H9 (cell line): ENCODE measurements around the gene PJA2. TPM values are rescaled to one million over a fixed set of nuclear protein-coding genes. Genes with fewer than 3 reads are reported as not detected.

Experiments
- DNase-seq: peaks from one replicate; pipeline ENCODE4 v3.0.0-alpha.2; 2017
- H2AFZ ChIP-seq: one replicate; pipeline ENCODE4 v1.6.1; 2013; ENCODE audit warnings: mild to moderate bottlenecking, low read length, control low read depth, moderate library complexity
- H2AK5ac ChIP-seq: 2 replicates; pipeline ENCODE4 v1.6.1; 2013; ENCODE audit warnings: low read length, control low read depth, mixed read lengths; ENCODE audit not compliant: insufficient read length
- H2BK120ac ChIP-seq: one replicate; pipeline ENCODE4 v1.6.1; 2013; ENCODE audit warnings: low read depth, mild to moderate bottlenecking, low read length, control low read depth, inconsistent platforms; ENCODE audit not compliant: poor library complexity, severe bottlenecking
- H2BK12ac ChIP-seq: 2 replicates; pipeline ENCODE4 v1.6.1; 2013; ENCODE audit warnings: low read length, control low read depth, mixed read lengths, low read depth; ENCODE audit not compliant: insufficient read length
- H2BK15ac ChIP-seq: 2 replicates; pipeline ENCODE4 v1.6.1; 2013; ENCODE audit warnings: low read depth, low read length, control low read depth
- H2BK20ac ChIP-seq: one replicate; pipeline ENCODE4 v1.6.1; 2013; ENCODE audit warnings: low read depth, mild to moderate bottlenecking, low read length, control low read depth, inconsistent platforms; ENCODE audit not compliant: poor library complexity, severe bottlenecking
- H2BK5ac ChIP-seq: 2 replicates; pipeline ENCODE4 v1.6.1; 2013; ENCODE audit warnings: low read length, control low read depth, mixed read lengths; ENCODE audit not compliant: insufficient read length
- H3K14ac ChIP-seq: 2 replicates; pipeline ENCODE4 v1.6.1; 2013; ENCODE audit warnings: low read length, control low read depth; ENCODE audit not compliant: insufficient read depth
- H3K18ac ChIP-seq: 2 replicates; pipeline ENCODE4 v1.6.1; 2013; ENCODE audit warnings: low read depth, mild to moderate bottlenecking, mixed read lengths, low read length, control low read depth; ENCODE audit not compliant: insufficient read length
- H3K23ac ChIP-seq: 2 replicates; pipeline ENCODE4 v1.6.1; 2013; ENCODE audit warnings: low read length, control low read depth, mixed read lengths, low read depth; ENCODE audit not compliant: insufficient read length
- H3K23me2 ChIP-seq: 2 replicates; pipeline ENCODE4 v1.6.1; 2013; ENCODE audit warnings: low read depth, mild to moderate bottlenecking, mixed read lengths, low read length, control low read depth; ENCODE audit not compliant: insufficient read length, poor library complexity, severe bottlenecking
- H3K27ac ChIP-seq: 2 replicates; pipeline ENCODE4 v1.5.1; 2013; ENCODE audit warnings: low read length, control low read depth, mixed read lengths, low read depth; ENCODE audit not compliant: insufficient read length
- H3K27me3 ChIP-seq: 2 replicates; pipeline ENCODE4 v1.6.1; 2013; ENCODE audit warnings: low read length, control low read depth, inconsistent platforms; ENCODE audit not compliant: insufficient read depth
- H3K4ac ChIP-seq: 2 replicates; pipeline ENCODE4 v1.6.1; 2013; ENCODE audit warnings: low read depth, mild to moderate bottlenecking, control low read depth, inconsistent platforms, low read length, moderate library complexity
- H3K4me1 ChIP-seq: 2 replicates; pipeline ENCODE4 v1.6.1; 2013; ENCODE audit warnings: low read length, control low read depth, inconsistent platforms; ENCODE audit not compliant: insufficient read depth
- H3K4me2 ChIP-seq: 2 replicates; pipeline ENCODE4 v1.6.1; 2013; ENCODE audit warnings: low read length, control low read depth, mixed read lengths; ENCODE audit not compliant: insufficient read length, insufficient read depth
- H3K56ac ChIP-seq: 2 replicates; pipeline ENCODE4 v1.6.1; 2013; ENCODE audit warnings: low read depth, mild to moderate bottlenecking, mixed read lengths, low read length, control low read depth; ENCODE audit not compliant: insufficient read length
- H3K79me1 ChIP-seq: 2 replicates; pipeline ENCODE4 v1.6.1; 2013; ENCODE audit warnings: low read depth, mild to moderate bottlenecking, moderate library complexity, low read length, control low read depth, inconsistent platforms; ENCODE audit not compliant: insufficient read depth, poor library complexity, severe bottlenecking
- H3K79me2 ChIP-seq: 2 replicates; pipeline ENCODE4 v1.6.1; 2013; ENCODE audit warnings: low read length, control low read depth, inconsistent platforms; ENCODE audit not compliant: insufficient read depth
- H3K9ac ChIP-seq: 2 replicates; pipeline ENCODE4 v1.6.1; 2013; ENCODE audit warnings: low read length, control low read depth, mixed read lengths; ENCODE audit not compliant: insufficient read length; ENCODE audit errors: extremely low read depth
- H3K9me3 ChIP-seq: one replicate; pipeline ENCODE4 v1.6.1; 2013; ENCODE audit warnings: low read depth, low read length, inconsistent platforms; ENCODE audit not compliant: control insufficient read depth
- H3T11ph ChIP-seq: one replicate; pipeline ENCODE4 v1.6.1; 2013; ENCODE audit warnings: mild to moderate bottlenecking, low read length, control low read depth, inconsistent platforms
- H4K20me1 ChIP-seq: one replicate; pipeline ENCODE4 v1.6.1; 2013; ENCODE audit not compliant: control insufficient read depth, insufficient read length, insufficient read depth
- H4K5ac ChIP-seq: 2 replicates; pipeline ENCODE4 v1.6.1; 2013; ENCODE audit warnings: low read depth, mild to moderate bottlenecking, mixed read lengths, low read length, control low read depth; ENCODE audit not compliant: insufficient read length
- H4K8ac ChIP-seq: replicated peaks from 2 replicates; pipeline ENCODE4 v1.6.1; 2013; ENCODE audit warnings: low read length, control low read depth, mixed read lengths, low read depth; ENCODE audit not compliant: insufficient read length
- H4K91ac ChIP-seq: 2 replicates; pipeline ENCODE4 v1.6.1; 2013; ENCODE audit warnings: low read depth, mild to moderate bottlenecking, moderate library complexity, mixed read lengths, low read length, control low read depth; ENCODE audit not compliant: insufficient read length
- H3K27ac Mint-ChIP-seq, 3 experiments: 2 replicates in 2 of 3; 3 replicates in 1 of 3; pipeline ENCODE4 v1.8.0; 2020 to 2021; ENCODE audit warnings: mixed read lengths in 3 of 3, mild to moderate bottlenecking in 1 of 3, moderate library complexity in 1 of 3
- H3K27me3 Mint-ChIP-seq: 2 replicates; pipeline ENCODE4 v1.8.0; 2021; ENCODE audit warnings: low read depth, mild to moderate bottlenecking, moderate library complexity, mixed read lengths
- H3K36me3 Mint-ChIP-seq, 3 experiments: 2 replicates in 2 of 3; 3 replicates in 1 of 3; pipeline ENCODE4 v1.8.0; 2020 to 2021; ENCODE audit warnings: low read depth in 3 of 3, mixed read lengths in 3 of 3; ENCODE audit not compliant: insufficient read depth in 1 of 3
- H3K4me1 Mint-ChIP-seq, 2 experiments: 2 replicates each; pipeline ENCODE4 v1.8.0; 2020; ENCODE audit warnings: mixed read lengths in 2 of 2
- H3K4me3 Mint-ChIP-seq, 2 experiments: 2 replicates in 1 of 2; 3 replicates in 1 of 2; pipeline ENCODE4 v1.8.0; 2020 to 2021; ENCODE audit warnings: mild to moderate bottlenecking in 2 of 2, mixed read lengths in 2 of 2, moderate library complexity in 1 of 2
- H3K9me3 Mint-ChIP-seq, 2 experiments: 2 replicates in 1 of 2; 3 replicates in 1 of 2; pipeline ENCODE4 v1.8.0; 2020; ENCODE audit warnings: mild to moderate bottlenecking in 2 of 2, mixed read lengths in 2 of 2, moderate library complexity in 1 of 2
- CTCF ChIP-seq: fragments of 200-600 bp; sonication (generic); conservative IDR thresholded peaks from 3 replicates; pipeline ENCODE4 v1.8.0; 2021; ENCODE audit warnings: antibody characterized with exemption, mild to moderate bottlenecking
- WGBS: extraction: QIAGEN DNeasy Blood & Tissue Kit; methylation state at CpG from one replicate; pipeline ENCODE4 v1.1.7; 2013; ENCODE audit warnings: missing lambda C conversion rate, low lambda C conversion rate, mixed read lengths; ENCODE audit not compliant: insufficient read length; ENCODE audit errors: extremely low coverage; 5-methylcytosine and 5-hydroxymethylcytosine counted together
- total RNA-seq: library from RNA; stranded (reverse); gene quantifications from 2 replicates; pipeline ENCODE4 v1.2.1, GENCODE V29; 2021

The PJA2 gene
- total RNA-seq, 1 experiment from 2014 or later = 41.5 TPM

GRCh38 chr5:109450129-109450877 lies 40.5 kb upstream of the PJA2 start:
- peak overlapping the region in 1 of 2 experiments; percentile 1; a peak in 1 of 5 replicates for H3K4me3 Mint-ChIP-seq
- no peaks in the 10 kb centered on the region for H3K27me3 Mint-ChIP-seq
- H3K27ac Mint-ChIP-seq = peak overlapping the region in 1 of 3 experiments; percentile 38; a peak in 4 of 7 replicates

More at GRCh38 chr5:109450129-109450877, 40.5 kb upstream of the PJA2 start:
- Histone ChIP-seq H4K8ac (no peak overlapping the region), H3K79me1 (no peaks in the 10 kb centered on the region), H2AK5ac (no peak overlapping the region), H3K4ac (no peak overlapping the region), H4K91ac (no peak overlapping the region), H3K23ac (no peak overlapping the region), H3K4me2 (peak overlapping the region; percentile 30), H3K27ac (no peak overlapping the region), H3K23me2 (no peaks in the 10 kb centered on the region), H3K18ac (no peak overlapping the region), H2BK120ac (no peak overlapping the region), H3K14ac (no peak overlapping the region), H3K27me3 (no peaks in the 10 kb centered on the region), H4K20me1 (no peaks in the 10 kb centered on the region), H3T11ph (no peak overlapping the region), H2BK20ac (peak overlapping the region; percentile 75), H3K56ac (no peak overlapping the region), H2AFZ (peak overlapping the region; percentile 75), H2BK15ac (no peak overlapping the region), H3K9me3 (no peaks in the 10 kb centered on the region), H2BK5ac (no peak overlapping the region), H3K4me1 (peaks cover 2% of the 10 kb centered on the region; the same call in 1 of the 2 replicates), H3K9ac (no peak overlapping the region), H4K5ac (no peak overlapping the region), H3K79me2 (no peaks in the 10 kb centered on the region), H2BK12ac (no peak overlapping the region)
- no peak for TF ChIP-seq CTCF
- peaks cover 7 to 17% (median 9%) of the 10 kb centered on the region in 3 experiments; a peak in 3 of 7 replicates for H3K36me3 Mint-ChIP-seq
- DNase-seq = peak; percentile 42
- WGBS = no CpG with 5 or more reads among the region's 12 CpGs
- peaks cover 13 to 14% of the 10 kb centered on the region in 2 experiments for H3K4me1 Mint-ChIP-seq
- peaks cover 10 to 13% of the 10 kb centered on the region in 2 experiments for H3K9me3 Mint-ChIP-seq
